ENCODE measurements around the gene SPDYE11.
"Not testable (repeated sequence)": the region's sequence is repeated elsewhere in the genome, so short reads cannot be mapped to it uniquely, and the experiment has no call there.

DNA sequence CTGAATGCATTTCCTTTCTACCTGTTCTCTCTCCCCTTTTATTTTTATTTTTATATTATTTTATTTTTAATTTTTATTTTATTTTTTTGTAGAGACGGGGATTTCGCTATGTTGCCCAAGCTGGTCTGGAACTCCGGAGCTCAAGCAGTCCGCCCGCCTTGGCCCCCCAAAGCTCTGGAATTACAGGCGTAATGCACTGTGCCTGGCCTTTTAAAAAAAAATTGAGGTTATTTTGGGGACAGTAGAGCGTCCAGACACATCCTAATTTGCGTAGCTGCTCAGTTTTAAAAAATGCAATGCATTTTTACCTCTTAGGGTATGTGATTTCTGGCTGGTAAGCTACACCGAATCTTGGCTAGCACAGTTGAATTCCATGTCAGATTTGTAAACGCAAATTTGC is 51.2 kb downstream of the SPDYE11 start:
- TF ChIP-seq, protein P1, sequence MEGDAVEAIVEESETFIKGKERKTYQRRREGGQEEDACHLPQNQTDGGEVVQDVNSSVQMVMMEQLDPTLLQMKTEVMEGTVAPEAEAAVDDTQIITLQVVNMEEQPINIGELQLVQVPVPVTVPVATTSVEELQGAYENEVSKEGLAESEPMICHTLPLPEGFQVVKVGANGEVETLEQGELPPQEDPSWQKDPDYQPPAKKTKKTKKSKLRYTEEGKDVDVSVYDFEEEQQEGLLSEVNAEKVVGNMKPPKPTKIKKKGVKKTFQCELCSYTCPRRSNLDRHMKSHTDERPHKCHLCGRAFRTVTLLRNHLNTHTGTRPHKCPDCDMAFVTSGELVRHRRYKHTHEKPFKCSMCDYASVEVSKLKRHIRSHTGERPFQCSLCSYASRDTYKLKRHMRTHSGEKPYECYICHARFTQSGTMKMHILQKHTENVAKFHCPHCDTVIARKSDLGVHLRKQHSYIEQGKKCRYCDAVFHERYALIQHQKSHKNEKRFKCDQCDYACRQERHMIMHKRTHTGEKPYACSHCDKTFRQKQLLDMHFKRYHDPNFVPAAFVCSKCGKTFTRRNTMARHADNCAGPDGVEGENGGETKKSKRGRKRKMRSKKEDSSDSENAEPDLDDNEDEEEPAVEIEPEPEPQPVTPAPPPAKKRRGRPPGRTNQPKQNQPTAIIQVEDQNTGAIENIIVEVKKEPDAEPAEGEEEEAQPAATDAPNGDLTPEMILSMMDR (IDR thresholded peaks at IDR 0.05): not testable (repeated sequence)
- not testable (repeated sequence) for TF ChIP-seq POLR2A (IDR thresholded peaks at IDR 0.05)

All from adrenal gland (tissue), 5 donors.